Keratinocyte (primary cell): ENCODE data around the gene NSMCE1.

Source experiments
- CTCF ChIP-seq, 3 experiments: IDR thresholded peaks in 1 of 3; conservative IDR thresholded peaks in 1 of 3; optimal IDR thresholded peaks in 1 of 3; 2 replicates in 2 of 3; 3 replicates in 1 of 3; pipeline versions ENCODE3 to v1.5.1; 2011; ENCODE audit warnings: low read length in 3 of 3, mild to moderate bottlenecking in 3 of 3, moderate library complexity in 2 of 3, control low read depth in 1 of 3, inconsistent platforms in 1 of 3; ENCODE audit not compliant: insufficient read depth in 2 of 3; ENCODE audit errors: extremely low read depth in 1 of 3
- EZH2 ChIP-seq: IDR thresholded peaks from one replicate; pipeline ENCODE4 v1.6.1; 2012; ENCODE audit warnings: inconsistent platforms, mild to moderate bottlenecking, low read length, moderate library complexity

- TF ChIP-seq CTCF (optimal IDR thresholded peaks at IDR 0.05 in 1 of 3, IDR thresholded peaks at IDR 0.05 in 1 of 3, conservative IDR thresholded peaks at IDR 0.05 in 1 of 3; ENCODE audit: extremely low read depth in 1 of 3, insufficient read depth in 2 of 3, low read length in 3 of 3) (no peak), EZH2 (no peak)
Observed at GRCh38 chr16:27257271-27257670, 11.3 kb downstream of the NSMCE1 start.
